Measurements from ENCODE around the gene ABCC1.

Gene ABCC1

DNA sequence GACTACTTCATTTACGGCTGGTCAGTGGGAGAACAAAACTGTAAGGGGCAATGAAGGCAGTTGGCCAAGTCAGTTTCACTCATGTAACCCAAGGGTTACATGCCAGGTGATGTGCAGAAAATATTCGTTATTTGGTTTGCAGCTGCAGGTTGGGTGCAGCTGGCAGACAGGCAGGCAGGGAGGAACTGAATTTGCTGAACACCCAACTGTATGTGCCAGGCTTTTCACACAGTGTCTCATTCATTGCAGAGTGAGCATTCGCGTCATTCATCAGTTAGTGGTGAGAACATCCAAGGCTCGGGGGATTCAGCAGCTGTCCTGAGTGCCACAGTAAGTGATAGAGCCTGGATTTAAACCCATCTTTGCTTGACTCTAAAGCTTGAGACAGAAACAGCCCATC, 214.2 kb downstream of the ABCC1 start:
- H3K4me3 ChIP-seq (replicated peaks; ENCODE audit: low read depth, low read length): no peak overlapping the region
- DNase-seq (ENCODE audit: low read depth): no peak
- TF ChIP-seq, protein P1, sequence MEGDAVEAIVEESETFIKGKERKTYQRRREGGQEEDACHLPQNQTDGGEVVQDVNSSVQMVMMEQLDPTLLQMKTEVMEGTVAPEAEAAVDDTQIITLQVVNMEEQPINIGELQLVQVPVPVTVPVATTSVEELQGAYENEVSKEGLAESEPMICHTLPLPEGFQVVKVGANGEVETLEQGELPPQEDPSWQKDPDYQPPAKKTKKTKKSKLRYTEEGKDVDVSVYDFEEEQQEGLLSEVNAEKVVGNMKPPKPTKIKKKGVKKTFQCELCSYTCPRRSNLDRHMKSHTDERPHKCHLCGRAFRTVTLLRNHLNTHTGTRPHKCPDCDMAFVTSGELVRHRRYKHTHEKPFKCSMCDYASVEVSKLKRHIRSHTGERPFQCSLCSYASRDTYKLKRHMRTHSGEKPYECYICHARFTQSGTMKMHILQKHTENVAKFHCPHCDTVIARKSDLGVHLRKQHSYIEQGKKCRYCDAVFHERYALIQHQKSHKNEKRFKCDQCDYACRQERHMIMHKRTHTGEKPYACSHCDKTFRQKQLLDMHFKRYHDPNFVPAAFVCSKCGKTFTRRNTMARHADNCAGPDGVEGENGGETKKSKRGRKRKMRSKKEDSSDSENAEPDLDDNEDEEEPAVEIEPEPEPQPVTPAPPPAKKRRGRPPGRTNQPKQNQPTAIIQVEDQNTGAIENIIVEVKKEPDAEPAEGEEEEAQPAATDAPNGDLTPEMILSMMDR (IDR thresholded peaks at IDR 0.05; ENCODE audit: low read length, missing control alignments): no peak

DNA sequence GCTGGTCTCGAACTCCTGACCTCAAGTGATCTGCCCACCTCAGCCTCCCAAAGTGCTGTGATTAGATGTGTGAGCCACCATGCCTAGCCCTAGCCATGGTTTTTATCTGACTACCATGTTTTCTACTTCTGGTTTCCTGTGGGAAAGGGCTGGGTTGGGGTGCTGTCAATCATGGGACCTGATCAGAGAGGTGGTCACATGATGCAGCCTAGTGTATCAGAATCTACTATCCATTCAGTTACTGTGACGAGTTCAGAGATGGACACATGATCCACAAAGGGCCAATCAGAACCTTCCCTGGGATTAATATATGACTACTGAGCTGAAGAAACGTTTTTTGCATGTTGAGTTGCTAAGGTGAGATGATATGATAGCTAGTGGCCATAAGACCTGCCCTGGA, 214.8 kb downstream of the ABCC1 start:
- H3K4me3 ChIP-seq (replicated peaks; ENCODE audit: low read depth, low read length): no peak overlapping the region
- TF ChIP-seq, protein P1 (IDR thresholded peaks at IDR 0.05; ENCODE audit: low read length, missing control alignments): no peak
- no peak for DNase-seq (ENCODE audit: low read depth)

DNA sequence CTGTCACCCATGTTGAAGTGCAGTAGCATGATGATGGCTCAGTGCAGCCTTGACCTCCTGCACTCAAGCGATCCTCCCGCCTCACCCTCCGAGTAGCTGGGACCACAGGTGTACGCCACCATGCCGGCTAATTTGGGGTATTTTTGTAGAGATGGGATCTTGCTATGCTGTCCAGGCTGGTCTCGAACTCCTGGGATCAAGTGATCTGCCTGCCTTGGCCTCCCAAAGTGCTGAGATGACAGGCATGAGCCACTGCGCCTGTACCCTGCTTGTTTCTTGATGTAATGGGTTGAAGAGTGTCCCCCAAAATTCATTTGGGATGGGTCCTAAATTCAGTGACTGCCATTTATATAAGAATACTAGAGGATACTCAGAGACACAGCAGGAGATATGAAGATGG, 216.7 kb downstream of the ABCC1 start:
- TF ChIP-seq, protein P1 (IDR thresholded peaks at IDR 0.05; ENCODE audit: low read length, missing control alignments): no peak
- no peak for DNase-seq (ENCODE audit: low read depth)
- no peak overlapping the region for H3K4me3 ChIP-seq (replicated peaks; ENCODE audit: low read depth, low read length)

DNA sequence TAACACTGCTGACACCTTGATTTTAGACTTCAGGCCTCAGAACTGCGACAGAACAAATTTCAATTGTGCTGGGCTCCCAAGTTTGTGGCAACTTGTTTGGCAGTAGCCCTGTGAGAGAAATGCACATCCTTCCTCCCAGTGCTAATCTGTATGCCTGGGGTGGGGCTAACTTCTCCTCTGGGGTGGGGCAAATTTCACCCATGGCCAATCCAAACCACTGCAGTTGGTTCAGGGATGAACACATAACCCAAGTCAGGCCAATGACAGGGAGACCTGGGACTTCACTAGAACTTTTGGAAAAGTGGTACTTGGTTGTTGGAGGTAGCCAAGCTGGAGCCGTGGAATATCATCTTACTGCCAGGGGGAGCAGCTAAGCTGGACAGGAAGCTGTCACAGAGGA, 217.5 kb downstream of the ABCC1 start:
- DNase-seq (ENCODE audit: low read depth): no peak
- H3K4me3 ChIP-seq (replicated peaks; ENCODE audit: low read depth, low read length): no peak overlapping the region
- TF ChIP-seq, protein P1 (IDR thresholded peaks at IDR 0.05; ENCODE audit: low read length, missing control alignments): no peak

DNA sequence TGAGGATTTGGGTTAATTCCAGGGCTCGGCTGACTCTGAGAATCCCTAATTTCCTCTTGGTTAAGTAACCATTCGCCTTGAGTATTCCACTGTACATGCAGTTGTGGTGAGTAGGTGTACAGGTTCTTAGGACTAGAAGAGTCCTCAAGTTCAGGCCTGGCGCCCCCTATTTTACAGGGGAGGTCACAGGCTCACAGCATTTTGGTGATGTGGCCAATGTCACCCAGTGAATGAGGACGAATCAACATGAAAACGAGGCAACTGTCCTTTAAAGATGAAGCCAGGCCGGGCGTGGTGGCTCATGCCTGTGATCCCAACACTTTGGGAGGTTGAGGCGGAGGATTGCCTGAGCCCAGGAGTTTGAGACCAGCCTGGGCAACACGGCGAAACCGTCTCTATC, 218.5 kb downstream of the ABCC1 start:
- TF ChIP-seq, protein P1 (IDR thresholded peaks at IDR 0.05; ENCODE audit: low read length, missing control alignments): no peak
- H3K4me3 ChIP-seq (replicated peaks; ENCODE audit: low read depth, low read length): no peak overlapping the region
- DNase-seq (ENCODE audit: low read depth): no peak

DNA sequence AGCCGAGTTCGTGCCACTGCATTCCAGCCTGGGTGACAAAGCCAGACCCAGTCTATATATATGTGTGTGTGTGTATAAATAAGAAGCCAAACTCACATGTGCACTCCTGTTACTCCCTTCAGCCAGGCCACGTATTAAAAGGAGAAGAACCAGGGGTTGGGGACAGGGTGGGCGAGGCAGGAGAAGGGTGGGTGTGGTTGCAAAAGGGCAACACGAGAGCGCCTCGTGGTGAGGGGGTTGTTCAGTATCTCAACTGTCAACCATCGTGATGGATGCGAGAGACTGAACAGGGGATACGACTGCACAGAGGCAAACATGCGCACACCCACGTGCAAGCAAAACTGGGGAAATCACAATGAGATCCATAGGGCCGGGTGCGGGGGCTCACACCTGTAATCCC, 219.0 kb downstream of the ABCC1 start:
- no peak for DNase-seq (ENCODE audit: low read depth)
- TF ChIP-seq, protein P1 (IDR thresholded peaks at IDR 0.05; ENCODE audit: low read length, missing control alignments): no peak
- no peak overlapping the region for H3K4me3 ChIP-seq (replicated peaks; ENCODE audit: low read depth, low read length)

DNA sequence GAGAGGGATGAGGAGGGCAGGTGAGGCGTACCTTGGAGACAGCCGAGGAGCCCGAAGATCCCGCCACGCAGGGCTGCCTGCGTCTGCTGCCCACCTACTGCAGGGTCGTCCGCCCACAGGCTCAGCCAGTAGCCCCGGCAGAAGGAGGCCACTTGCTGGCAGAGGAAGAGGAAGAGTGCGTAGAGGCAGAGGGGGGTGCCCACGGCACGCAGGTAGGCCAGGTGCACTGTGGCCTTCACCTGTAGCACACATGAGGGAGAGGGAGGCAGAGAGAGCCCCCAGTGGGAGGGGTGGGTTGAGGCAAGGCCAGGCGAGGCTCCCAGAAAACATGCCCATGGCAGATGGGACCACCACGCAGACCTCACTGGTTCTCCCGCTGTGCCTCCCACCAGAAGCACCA, 220.2 kb downstream of the ABCC1 start:
- TF ChIP-seq, protein P1 (IDR thresholded peaks at IDR 0.05; ENCODE audit: low read length, missing control alignments): no peak
- H3K4me3 ChIP-seq (replicated peaks; ENCODE audit: low read depth, low read length): no peak overlapping the region
- DNase-seq (ENCODE audit: low read depth): no peak
